Activated CD8-positive, alpha-beta memory T cell treated with anti-CD3 and anti-CD28 coated beads for 48 hours (primary cell): ENCODE data around the gene CDKAL1.

ENCODE experiments used
- DNase-seq, 3 experiments: peaks; one replicate each; pipeline ENCODE4 v3.0.0-alpha.2; 2020; ENCODE audit warnings: low read depth in 2 of 3, low spot score in 2 of 3

CDKAL1 gene

GRCh38 chr6:20789162-20789561 is 254.9 kb downstream of the CDKAL1 start:
- no peak for DNase-seq

DNA sequence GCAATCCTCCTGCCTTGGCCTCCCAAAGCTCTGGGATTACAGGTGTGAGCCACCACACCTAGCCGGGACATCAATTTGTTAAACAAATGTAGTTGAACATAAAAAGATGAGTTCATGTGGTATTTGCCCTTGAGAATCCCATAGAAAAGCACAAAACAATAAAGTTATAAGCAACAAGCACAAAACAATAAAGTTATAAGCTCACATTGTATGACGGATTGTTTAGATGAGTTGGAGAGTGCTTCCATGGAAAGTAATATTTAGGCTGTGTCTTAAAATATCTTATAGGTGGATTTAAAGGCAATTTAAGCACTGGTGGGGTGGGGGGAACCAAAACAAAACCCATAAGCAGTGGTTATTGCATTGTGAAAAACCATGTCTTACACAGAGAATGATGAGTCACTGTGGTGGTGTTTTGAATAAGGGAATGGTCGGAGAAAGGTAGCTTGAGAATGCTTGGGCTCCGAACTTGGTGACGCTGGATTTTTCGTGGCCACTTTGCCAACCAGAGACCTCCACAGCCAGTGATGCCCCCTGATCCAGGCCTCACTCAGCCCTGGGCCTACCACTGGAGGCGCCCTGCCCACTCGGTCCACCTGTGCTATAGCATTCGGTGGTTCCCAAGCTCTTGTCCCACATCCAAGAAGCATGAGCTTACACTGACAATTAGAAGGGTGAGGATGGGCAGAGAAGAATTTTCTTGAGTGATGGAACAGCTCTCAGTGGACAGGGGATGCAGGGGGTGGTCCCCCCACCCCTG is 256.0 kb downstream of the CDKAL1 start:
- DNase-seq: no peak

- DNase-seq: no peak
Observed at GRCh38 chr6:20791074-20791473, 256.8 kb downstream of the CDKAL1 start.

GRCh38 chr6:20791944-20792343 is 257.7 kb downstream of the CDKAL1 start:
- no peak for DNase-seq

DNA sequence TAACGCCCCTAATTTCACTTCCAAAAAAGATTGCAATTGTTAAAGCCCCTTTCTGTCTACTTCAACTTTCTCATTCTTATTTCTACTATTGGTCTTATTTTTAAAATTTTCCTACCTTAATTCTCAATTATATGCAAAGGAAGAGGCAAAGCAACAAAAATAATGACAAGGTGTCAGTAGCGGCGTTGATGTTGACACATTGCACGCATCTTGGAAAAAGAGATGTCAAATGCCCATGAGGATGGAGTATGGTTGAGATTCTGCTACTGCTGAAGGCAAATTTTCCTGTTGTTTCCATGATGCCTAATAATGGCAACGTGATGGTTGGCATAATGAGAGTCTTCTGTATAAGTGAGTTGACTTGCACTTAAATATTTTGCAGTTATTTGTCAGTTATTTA is 258.9 kb downstream of the CDKAL1 start:
- DNase-seq: no peak

GRCh38 chr6:20797597-20797996 is 263.3 kb downstream of the CDKAL1 start:
- DNase-seq: no peak

GRCh38 chr6:20800229-20800628 is 266.0 kb downstream of the CDKAL1 start:
- no peak for DNase-seq

DNA sequence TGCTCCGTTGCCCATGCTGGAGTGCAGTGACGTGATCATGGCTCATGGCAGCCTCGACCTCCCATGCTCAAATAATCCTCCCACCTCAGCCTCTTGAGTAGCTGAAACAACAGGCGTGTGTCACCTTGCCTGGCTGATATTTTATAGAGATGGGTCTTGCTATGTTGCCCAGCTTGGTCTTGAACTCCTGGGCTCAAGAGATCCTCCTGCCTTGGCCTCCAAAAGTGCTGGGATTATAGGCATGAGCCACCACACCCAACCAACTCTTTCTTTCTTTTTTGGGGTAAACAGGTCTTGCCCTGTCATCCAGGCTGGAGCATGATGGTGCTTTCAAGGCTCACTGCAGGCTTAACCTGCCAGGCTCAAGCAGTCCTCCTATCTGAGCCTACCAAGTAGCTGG is 266.4 kb downstream of the CDKAL1 start:
- DNase-seq: no peak

GRCh38 chr6:20801595-20801994 is 267.3 kb downstream of the CDKAL1 start:
- DNase-seq: no peak

GRCh38 chr6:20802596-20802995 is 268.3 kb downstream of the CDKAL1 start:
- no peak for DNase-seq

- no peak for DNase-seq
Observed at GRCh38 chr6:20805021-20805420, 270.8 kb downstream of the CDKAL1 start.

GRCh38 chr6:20806669-20807068 is 272.4 kb downstream of the CDKAL1 start:
- DNase-seq: no peak

DNA sequence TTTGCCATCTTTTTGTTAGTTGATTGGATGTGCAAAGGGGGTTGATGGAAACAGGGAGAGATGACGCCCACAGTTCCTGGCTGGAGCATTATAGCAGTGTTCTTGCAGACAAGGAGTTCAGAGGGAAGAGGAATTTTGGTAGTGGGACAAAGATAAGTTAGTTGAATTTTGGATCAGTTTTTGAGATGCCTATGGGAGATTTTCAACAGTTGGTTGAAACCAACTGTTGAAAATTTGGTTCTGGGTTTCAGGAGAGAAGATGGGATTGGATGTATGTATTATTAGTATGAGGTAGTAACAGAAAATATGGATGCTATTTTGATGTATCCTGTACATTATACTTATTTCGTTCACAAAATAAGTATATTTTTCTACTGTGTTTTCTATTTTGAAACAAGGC is 274.2 kb downstream of the CDKAL1 start:
- no peak for DNase-seq

DNA sequence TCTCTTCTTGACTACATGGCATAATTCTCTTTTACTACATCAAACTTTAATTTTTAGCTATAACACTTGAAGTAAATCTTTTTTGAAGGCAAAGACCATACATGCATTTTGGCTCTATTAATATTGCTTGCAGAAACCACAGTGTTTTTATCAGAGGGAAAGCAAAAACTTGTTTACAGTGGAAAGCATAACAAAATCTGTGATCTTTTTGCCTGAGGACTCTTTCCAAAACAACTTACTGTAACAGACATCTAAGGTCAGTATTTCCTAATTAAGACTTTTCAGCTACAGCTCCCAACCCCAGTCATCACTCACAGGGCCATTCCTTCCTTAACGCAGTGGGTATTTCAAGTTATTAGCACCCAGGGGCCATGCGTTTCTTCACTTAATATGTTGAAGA is 274.7 kb downstream of the CDKAL1 start:
- no peak for DNase-seq

GRCh38 chr6:20810727-20811108 is 276.5 kb downstream of the CDKAL1 start:
- no peak for DNase-seq

- DNase-seq: no peak
Observed at GRCh38 chr6:20811109-20811761, 277.0 kb downstream of the CDKAL1 start.

DNA sequence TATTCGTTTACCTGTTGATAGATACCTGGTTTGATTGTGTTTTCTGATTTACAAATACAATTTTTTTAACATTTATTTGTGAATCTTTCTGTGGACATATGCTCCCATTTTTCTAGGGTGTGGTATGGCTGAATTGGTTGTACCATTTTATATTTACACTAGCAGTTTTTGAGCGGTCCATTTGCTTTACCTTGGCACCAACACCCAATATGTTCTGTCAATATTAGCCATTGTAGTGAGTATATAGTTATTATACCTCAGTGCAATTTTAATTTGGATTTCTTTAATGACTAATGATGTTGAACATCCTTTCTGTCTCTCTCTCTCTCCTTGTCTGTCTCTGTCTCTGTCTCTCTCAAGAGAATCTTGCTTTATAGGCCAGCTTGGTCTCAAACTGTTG is 278.5 kb downstream of the CDKAL1 start:
- no peak for DNase-seq

DNA sequence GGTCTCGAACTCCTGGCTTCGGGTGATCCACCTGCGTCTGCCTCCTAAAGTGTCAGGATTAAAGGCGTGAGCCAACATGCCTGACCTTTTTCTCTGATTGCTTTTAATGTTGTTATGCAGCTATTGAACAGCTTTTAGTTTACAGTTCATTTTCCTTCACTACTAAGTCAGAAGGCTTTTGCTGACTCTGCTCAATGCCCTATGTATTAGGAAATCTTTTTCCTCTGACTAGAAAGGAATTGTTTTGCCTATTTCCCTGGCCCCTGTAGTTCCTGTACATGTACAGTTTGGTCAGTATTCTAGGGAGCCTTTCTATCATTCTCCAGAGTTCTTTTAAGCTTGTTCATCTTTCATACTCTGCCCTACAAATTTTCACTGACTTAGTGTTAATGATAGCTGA is 280.2 kb downstream of the CDKAL1 start:
- DNase-seq: no peak

- DNase-seq: no peak
Observed at GRCh38 chr6:20816126-20816525, 281.9 kb downstream of the CDKAL1 start.

DNA sequence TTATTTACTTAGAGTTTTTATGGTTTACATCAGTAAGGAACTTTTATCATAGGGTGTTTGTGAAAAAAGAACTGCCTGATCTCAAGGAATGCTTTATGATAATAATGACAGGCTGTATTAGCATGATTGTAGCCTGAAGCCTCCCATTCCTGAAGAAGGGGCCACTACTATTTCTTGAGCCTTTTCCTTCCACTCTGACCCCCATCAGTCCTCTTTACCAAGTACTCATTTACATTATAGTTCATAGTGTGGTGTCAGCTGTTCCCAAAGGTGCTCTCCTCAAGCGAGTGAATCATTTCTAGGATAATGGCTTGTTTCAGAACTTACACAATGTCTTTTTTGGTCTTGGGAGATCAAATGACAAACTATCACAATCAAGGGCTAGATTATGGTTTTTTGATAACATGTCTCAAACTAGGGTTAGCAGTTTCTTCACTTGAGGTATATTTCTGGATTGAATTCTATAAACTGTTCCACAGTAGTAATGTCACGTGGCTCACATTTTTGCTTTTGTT is 283.6 kb downstream of the CDKAL1 start:
- DNase-seq: no peak

GRCh38 chr6:20819774-20820400 is 285.6 kb downstream of the CDKAL1 start:
- no peak for DNase-seq

GRCh38 chr6:20826378-20826777 is 292.1 kb downstream of the CDKAL1 start:
- DNase-seq: no peak
